ENCODE measurements around the gene VAC14.
"Not testable (repeated sequence)": the region's sequence is repeated elsewhere in the genome, so short reads cannot be mapped to it uniquely, and the experiment has no call there.

The VAC14 gene

DNA sequence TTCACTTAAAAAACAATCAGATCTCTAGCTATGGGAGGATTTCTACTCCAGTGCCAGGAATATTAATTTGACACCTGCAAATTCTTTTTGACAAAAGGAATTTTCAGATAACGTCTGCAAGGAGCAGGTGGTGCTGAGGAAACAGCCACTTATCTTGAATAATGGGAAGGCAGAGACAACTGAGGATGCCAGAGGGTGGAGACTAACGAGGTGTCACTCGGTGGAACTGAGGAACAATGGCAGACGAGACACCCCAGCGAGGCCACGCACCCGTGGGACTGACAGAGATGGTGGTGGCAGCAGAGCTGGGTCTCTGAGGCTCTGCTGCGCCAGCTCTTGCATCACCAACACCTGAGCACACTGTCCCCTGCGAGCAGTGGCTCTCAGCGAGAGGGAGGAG lies 42.2 kb downstream of the VAC14 start:
- DNase-seq: no peak

DNA sequence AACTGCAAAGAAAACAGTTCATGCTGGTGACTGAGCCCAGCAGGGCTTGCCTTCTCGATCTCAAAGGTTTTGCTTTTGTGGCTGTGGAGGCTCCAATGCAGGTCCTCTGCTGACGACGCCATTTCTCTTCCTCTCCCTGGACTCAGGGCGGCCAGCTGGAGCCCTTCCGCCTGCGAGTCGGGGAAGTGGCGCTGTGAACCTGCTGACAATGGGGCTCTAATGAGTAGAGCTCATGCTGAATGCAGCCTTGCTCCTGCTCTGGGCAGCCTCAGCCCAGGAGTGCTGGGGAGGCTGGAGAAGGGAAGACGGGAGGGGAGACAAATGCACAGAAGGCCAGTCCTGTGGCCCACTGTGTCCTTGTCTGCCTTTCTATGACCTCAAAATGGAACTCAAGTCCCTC lies 43.8 kb downstream of the VAC14 start:
- DNase-seq: no peak

DNA sequence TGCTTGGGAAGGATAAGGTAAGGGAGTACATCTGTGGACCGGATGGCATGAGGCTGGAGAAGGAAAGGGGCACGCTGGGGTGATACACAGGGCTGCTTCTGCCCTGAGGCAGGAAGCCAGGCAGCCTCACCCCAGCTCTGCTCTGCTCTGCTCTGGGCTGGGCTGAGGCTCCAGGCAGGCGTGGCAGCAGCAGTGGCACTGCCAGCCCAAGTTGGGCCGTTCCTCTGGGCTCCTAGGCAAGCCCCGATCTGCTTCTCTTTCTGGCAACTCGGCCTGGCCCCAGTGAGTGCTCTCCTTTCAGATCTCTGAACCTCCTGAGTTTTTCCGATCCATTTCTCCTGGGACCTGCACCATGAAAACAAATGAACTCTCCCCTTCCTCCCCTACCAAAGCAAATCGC lies 44.9 kb downstream of the VAC14 start:
- DNase-seq: no peak

DNA sequence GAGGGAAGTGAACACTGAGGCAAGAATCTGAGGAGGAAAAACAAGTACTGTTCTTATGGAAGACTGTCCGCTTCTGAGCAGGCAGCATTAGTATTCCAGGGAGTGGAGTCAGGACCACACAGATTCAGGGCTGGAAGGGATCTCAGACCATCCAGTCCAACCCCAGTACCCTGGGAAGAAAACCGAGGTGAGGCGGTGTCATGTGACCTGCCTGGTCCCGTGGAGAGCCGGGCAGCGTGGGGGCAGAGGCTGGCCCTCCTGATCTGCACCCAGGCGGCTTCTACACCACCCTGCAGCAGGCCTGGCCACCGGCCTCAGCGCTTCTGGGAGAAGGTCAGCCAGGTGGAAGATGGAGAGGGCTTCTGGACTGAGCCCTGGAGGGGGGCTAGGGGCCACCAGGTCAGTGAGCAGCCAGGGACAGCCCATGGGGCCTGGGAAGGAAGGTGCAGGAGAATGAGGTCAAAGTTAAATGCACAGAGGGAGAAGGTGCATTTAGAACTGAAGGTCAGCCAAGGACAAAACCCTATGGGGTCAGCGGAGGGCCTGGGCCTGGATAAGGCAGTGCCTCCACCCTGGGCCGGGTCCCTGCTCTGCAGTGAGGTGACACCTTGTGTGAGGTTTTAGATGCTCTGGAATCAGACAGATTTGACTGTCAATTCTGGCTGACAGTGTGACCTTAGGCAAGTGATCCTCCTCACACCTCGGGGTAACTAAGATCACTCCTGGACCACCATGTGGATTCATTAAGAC lies 45.9 kb downstream of the VAC14 start:
- no peak for DNase-seq

DNA sequence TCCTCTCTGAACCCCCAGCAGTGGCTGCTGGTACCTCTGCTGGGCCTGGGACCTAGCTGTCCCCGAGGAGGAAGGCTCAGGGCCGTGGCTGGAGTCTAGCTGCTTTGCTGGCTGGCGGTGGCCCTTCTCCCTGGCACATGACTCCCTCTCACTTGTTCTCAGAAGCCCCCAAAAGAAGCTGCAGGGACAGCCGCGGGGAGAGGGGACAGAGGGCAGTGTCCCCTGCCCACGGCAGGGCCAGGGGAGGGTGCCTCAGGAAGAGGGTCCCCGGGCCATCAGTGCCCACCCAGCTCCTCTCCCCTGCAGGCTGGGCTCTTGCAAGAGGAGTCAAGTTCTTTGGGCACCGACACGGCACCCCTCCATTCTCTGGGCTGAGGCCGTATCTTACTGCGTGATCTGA lies 46.6 kb downstream of the VAC14 start:
- DNase-seq: no peak

DNA sequence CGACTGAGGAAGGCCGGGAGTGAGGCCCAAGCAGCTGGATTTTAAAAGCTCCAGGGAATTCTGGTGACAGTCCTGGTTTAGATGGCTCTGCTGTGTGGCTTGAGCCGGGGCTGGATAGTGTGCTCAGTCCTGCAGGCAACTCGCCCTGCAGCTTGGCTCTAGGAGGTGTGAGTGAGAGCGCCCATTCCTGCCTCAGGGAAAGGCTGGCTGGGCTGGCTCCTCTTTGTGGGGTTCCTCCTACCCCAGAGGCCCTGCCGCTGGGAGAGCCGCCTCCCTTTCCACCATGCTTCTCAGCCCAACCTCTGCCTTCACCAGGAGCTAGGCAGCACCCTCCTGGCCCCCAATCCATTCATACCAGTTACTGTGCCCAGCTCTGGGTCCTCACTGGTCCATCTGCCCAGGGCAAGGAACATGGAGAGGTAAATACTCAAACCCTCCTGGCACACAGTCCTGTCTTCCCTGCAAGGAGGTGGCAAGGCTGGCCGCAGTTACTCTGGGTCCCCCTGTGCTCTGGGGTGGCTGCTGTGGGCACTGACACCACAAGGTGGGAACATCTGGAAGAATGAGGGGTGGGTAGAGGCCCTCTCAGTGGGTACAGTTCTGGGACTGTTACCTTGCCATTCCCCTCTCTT lies 47.1 kb downstream of the VAC14 start:
- no peak for DNase-seq

DNA sequence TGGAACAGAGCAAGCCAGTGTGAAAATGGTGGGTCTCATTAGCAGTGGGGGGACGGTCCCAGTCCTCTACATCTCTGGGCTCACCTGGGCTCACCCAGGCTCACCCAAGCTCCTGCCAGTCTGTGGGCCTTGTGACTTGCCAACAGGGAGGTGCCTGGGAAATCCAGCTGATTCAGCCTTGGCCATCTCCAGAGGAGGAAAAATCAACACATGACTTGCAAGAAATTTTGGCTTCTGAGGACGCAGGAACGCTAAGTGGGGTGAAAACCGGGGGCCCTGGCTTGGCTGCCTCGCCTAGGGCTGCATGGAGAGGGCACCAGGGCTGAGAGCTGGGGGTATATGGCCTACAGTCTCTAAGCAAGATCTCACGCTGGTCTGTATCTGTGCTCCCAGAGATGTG lies 47.7 kb downstream of the VAC14 start:
- DNase-seq: no peak

DNA sequence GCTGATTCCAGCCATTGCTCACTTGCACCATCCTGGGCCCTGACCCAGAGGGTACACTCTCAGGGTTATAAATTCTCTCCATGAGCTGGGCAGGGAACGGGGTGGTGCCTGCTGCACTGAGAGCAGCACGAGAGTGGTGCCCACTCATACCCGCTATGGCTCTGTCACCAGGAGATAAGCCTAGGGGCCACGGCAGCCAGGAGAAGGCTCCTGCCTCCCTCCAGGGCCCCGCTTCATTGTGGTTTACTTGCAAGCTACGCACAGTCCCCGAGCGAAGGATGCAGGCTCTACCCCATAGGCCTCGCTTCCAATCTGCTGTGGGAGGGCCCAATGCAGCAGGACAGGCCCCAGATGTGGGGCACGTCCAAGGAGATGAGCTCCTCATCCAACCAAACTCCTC lies 48.5 kb downstream of the VAC14 start:
- no peak for DNase-seq

DNA sequence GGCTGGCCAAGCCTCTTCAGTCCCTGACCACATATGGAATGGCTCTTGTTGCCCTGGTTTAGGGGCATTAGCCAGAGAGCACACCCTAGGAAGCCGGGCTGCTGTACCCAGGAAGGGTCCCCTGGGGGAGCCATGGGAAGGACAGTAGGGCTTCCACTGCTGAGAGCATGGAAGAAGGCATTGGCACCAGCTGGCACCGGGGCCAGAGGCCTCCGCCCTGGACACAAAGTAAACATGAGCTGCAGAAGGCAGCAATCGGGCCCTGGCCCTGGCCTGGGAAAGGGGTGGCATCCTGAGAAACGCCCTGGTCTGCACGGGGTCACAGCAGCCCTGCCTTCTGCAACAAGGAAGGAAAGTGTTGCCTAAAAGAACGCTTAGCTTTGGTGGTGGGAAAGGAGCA lies 49.4 kb downstream of the VAC14 start:
- no peak for DNase-seq

DNA sequence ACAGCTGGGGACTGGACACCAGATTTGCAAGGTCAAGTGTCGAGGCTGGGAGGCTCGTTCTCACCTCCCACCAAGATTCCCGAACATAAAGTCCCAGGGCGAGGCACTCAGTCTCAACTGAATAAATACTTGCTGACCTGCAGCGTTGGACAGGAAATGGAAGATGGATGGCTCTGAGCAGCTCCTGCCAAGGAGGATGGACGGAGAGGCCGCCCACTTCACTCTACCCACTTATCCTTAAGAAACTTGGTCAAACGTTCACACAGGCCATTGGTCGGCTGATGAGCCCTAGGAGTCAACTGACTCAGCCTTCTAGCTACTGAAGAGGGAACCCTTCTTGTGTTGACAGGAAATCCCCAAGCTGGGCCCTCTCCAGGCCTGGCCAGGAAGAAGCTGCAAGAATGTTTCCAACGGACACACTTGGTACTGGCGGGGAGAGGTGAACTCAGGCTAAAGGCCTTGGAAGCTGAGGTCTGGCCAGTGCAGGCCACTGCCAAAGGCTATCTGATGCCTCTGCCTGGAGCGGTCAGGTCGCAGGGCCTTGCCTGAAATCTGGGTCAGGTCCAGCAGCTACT lies 50.0 kb downstream of the VAC14 start:
- no peak for DNase-seq

DNA sequence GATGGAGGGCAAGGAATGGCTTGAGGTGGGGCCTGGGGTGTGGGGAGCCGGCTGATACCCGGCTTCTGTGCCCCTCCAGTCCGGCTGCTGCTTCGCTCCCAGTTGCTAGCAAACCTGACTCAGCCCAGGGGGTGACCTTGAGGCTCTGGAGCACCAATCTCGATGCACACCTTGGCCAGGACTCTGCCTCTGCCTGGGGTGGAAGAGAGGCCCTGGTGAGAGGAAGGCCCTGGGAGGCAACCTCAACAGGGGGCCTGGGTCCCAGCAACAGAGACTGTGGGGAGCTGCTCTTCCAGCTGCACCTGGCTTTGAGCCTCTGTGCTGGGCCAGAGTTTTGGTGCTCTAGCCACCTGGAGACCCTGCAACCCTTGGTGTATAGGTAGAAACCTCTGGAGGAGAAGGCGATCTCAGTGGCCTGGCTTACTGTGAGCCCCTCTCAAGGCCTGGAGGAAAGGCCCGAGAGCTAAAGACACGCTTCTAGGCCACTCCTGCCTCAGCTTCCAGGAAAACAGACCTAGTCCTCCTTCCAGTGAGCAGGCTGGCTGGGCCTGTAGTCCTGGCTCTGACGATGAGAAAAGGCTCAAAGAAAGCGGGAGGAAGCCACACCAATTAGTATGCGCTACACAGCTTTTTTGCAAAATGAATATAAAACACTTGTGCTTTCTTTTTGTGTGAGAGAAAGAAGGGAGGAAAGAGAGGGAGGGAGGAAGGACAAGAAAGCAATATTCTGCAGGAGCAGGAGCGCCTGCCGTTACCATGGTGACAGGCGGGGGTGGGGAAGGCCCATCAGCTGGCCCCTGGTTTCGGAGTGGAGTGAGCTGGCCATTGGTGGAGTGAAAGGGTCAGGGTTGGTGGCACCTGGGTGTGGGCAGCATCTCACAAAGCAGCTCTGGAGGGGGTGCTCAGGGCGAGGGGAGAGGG lies 51.0 kb downstream of the VAC14 start:
- no peak for DNase-seq

DNA sequence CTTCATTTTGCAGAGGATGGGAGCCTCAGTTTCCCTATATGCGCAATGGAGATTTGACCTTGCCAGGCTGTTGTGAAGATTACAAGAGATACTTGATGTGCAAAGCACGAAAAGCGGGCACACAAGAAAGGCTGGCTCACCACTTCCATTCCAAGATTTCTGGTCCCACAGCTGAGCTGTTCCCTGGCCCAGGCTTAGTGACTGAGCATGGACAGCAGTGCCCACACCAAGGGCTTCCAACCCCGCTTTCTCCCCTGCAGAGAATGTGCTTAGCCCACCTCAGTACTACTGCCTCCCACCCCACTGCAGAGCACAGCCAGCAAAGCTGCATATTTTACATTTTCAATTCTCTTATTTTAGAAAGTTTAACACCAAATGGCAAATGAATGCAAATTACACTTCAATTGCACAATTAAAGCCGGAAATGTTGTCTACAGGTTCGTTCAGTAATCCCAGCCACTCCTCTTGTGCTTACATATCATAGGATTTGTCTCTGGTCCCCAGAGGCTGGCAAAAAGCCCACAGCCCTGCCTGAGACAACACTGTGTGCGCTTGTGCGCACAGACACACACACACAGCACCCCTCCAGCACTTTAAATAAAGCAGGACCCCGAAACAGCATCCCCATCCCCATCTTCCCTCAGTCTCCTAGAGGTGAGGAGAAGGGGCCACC lies 51.8 kb downstream of the VAC14 start:
- DNase-seq: no peak

DNA sequence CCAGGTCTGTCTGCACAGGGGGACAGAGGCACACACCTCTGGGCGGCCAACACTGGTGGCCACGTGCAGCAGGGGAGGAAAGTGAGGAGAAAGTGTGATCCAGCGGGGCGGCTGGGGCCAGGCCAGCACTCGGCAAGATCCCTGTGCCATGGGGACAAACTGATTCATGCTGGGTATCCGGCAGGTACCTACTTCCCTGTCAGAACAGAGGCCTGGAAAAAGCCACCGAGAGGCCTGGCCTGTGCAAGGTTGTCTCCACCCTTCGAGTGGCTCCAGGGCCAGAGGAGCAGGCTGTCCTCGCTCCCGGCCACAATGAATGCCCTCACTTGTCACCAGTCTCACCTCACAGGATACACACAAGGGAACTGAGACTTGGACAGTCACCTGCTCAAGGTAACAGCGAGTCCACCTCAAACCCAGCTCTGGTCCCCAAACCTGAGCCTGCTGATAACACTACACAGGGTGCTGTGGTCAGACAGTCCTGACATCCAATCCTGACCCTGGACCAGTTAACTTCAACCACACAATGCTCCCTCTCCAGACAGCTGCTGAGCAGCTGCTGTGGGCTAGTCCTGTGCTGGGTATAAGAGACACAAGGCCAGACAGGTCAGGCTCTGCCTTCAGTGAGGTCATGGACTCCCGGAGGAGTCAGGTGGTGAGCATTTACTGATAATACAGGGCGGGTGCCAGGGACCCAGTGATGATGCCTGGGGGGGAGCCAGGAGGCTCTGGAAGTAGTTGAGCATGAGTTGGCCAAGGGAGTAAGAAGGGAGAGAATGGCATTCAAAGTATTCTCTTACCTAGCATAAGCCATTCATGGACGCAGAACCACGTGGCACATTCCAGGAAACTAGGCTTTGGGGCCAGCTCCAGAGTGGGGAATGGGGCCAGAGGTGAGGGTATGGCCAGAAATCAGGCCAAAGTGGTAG lies 53.0 kb downstream of the VAC14 start:
- DNase-seq: no peak

DNA sequence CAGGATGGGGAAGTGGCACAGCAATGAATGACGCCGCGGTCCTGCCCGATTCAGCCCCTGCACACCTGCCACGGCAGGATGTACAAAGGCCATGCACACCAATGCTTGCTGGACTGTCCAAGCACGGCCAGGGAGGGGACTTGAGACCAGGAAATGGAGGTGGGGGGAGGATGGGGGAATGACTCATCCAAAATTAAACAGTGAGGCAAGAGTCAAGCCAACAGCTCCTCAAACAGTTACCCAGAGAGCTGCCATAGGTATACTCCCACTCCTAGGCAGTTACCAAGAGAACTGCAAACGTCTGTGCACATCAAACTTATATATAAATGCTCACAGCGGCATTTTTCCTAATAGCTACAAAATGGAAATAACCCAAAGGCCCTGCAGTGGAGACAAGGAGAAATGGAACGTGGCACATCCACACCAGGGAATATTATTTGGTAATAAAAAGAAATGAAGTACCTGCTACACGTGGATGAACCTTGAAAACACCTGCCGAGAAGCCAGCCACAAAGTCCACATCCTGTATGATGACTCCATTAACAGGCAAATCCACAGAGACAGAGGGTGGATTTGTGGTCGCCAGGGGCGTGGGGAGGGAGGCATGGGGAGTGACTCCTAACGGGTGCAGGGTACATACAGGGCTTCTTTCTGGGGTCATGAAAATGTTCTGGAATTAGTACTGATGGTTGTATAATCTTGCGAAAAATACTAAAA lies 54.1 kb downstream of the VAC14 start:
- no peak for DNase-seq

DNA sequence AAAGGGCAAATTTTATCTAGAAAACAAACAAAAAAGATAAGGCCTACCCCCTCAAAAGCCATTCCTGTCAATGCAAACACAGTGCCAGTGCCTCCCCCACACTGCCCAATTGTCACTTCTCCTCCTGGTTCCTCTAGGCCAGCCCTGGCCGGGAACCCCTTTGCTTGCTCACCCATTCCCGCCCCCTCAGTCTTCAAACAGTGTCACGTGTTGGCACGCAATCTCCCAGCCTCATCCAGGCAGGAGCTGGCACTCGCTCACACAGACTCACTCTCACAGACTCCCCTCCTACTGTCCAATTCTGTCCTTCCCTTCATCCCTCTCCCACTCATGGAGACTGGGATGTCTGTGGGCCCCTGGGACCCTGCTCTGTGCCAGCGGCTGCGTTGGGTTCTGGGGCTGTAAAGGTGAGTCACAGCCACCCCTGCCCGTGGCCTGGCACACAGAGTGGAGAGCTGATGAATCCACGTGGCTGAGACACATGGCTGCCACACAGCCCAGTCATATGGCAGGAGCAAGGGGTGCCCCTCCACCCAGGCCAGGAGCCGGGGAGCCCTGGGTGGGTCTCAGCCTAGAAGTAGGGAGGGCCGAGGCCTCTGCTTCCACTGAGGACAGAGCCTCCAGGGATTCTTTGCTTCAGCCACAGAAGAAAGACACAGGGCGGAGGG lies 54.8 kb downstream of the VAC14 start:
- DNase-seq: no peak

DNA sequence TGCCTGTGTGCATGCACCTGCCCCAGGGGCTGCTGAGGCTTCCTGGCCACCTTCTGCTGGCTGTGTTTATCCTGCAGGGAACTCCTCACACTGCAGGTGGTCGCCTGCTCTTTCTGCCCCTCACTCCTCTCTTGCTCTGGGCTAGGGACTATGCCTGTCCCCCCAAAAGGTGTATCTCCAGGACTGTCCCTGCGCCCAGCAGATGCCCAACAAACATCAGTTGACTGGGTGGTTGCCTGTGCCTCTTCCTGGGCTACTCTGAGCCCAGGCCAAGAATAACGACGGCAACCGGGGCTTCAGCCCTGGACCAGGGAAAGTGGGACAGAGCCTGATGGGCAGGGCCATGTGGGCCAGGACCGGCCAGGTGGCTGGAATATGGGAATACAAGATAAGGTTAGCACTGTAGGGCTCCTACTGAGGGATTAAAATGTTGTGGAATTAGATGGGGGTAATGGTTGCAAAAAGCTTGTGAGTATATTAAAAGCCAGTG lies 55.4 kb downstream of the VAC14 start:
- DNase-seq: no peak

DNA sequence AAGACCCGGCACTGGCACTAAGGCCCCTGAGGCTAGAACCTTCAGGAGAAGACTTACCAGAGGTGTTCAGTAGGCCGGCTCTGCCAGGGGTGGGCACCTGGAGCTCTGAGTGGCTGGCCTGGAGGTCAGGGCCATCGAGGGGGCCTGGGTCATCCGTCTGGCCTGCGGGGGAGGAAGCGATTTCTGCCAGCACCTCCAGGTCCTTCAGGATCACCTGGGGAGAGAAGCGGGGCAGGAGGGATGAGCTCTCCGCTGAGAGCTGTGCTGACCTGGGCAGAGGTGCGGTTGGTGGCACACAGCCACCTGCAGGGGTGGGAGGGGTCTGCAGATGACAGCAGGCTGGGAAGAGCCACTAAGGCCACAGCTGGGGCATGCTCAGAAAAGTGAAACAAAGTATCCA lies 56.6 kb downstream of the VAC14 start:
- DNase-seq: no peak

DNA sequence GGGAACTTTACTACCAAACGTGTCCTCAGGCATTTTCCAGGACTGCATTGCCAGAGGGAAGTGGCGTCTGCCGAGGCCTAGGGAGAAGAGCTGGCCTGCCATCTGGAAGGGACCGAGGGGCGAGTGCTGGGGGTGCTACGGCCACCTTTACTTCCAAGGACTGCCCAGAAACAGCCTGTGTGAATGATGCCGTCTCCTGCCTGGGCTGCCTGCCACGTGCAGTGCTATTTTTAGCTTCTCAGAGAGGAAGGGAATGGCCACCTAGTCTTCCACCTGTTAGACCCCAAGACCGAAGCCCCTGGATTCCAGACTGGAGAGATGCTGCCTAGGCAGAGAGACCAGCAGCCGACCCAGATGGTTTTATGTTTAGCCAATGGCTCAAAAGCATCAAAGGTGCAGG lies 57.2 kb downstream of the VAC14 start:
- no peak for DNase-seq

DNA sequence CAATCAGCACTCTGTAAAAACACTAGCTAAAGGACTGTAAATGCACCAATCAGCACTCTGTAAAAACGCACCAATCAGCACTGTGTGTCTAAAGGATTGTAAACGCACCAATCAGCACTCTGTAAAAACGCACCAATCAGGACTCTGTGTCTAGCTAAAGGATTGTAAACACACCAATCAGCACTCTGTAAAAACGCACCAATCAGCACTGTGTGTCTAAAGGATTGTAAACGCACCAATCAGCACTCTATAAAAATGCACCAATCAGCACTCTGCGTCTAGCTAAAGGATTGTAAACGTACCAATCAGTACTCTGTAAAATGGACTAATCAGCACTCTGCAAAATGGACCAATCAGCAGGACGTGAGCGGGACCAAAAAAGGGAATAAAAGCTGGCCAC lies 58.0 kb downstream of the VAC14 start:
- not testable (repeated sequence) for DNase-seq

DNA sequence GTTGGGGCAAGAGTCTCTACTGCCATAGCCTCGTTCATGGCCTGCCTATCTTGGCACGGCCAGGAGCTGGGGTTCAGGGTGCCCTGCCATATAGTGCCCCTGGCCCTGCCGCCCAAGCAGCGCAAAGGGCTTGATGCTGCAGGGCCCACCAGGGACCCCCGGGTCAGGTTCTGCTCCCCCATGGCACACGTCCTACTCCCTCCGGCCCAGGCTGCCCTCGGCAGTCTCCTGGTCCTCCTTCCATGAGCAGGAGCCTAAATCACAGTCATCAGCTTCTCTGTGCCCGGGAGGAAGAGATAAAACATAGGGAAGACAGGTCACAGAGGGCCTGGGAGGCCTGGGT lies 59.2 kb downstream of the VAC14 start:
- no peak for DNase-seq

Data from NCI-H526 treated with DMSO at 0.1 percent for 48 hours (cell line).